Measurements from ENCODE around the gene CNTNAP4.
A peak's percentile ranks its signal among the peaks of the same experiment; 100 is the strongest.

The CNTNAP4 gene

DNA sequence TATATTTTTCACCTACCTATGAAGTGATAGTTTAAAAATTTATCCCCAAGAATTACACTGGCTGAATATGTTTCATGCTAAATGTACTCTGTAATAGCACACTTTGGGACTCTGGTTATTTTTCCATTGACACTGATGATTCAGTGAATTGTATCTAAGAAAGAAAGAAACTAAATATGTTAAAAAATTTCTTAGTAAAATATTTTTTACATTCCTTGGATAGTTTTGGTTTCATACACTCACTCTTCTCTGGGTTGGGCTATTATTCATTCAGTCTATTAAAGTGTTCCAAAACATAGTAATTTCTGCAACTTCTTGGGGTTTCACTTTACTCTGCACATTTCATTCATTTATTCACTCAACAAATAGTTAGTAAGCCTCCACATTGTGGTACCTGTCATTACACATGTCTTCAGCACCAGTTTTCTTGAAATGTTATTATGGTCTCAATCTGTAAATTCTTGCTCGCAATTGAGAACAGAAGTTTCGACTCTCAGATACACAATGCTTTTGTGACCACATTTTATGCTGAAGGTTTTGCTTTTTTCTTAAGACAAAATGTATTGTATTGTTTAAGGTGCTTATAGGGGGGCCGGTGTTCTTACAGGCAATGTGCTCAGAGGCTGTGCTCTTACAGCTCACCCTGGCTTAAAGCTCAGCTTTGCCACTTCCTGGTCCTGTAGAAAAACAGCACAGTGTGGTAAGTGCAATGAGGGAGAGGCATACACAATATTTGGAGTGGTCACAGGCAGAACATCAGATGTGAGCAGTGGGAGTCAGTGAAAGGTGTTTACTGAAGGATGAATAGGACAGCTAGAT, 17.4 kb downstream of the CNTNAP4 start:
- intact Hi-C loops (cut with DNase I) = no loop called here
- no peak for DNase-seq

DNA sequence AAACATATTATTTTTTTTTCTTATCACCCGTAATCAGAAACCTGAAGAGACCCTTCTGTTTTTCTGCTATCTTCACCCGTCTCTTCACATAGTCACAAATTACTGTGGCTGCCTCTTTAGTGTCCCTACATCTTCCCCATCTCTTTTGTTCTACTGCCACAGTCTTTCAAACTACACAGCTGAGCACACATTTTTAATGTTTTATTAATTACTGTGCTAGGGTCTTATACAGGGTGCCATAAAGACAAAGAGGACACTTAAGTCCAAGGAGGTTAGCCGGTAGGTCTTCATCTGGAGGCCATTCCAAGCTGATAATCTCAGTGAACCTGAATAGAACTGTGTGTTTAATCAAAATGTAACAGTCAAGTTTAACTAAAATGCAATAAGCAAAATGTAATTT, 20.7 kb downstream of the CNTNAP4 start:
- intact Hi-C loops (cut with DNase I) = no loop called here
- no peak for DNase-seq

DNA sequence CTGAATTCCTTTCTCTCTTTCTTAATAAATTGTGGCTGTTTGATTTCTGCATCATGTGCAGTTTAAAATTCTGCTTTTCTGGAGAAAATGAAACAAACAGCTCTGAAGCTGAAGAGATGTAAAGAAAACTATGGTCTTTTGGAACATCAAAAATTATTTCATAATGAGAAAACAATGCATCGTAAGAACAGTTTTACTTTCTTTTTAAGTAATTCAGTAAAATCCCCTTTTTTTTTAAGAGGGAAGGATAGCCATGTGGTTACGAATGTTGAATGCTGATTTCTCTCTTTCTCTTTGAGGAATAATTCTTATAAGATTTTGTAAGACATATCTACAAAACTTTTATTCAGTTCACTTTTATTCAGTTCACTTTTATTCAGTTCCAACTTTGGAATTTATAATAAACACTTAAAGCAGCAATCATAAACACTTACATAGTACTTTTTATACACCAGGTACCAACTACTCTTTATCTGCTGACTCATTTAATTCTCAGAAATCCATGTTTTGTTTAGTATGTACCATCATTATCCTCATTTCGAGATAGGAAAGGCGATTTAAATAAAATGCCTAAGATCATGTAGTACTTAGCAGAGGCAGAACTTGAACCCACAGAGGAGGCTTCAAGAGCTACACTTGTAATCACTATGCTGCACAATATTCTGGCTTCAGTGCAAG, 26.6 kb downstream of the CNTNAP4 start:
- intact Hi-C loops (cut with DNase I) = no loop called here

DNA sequence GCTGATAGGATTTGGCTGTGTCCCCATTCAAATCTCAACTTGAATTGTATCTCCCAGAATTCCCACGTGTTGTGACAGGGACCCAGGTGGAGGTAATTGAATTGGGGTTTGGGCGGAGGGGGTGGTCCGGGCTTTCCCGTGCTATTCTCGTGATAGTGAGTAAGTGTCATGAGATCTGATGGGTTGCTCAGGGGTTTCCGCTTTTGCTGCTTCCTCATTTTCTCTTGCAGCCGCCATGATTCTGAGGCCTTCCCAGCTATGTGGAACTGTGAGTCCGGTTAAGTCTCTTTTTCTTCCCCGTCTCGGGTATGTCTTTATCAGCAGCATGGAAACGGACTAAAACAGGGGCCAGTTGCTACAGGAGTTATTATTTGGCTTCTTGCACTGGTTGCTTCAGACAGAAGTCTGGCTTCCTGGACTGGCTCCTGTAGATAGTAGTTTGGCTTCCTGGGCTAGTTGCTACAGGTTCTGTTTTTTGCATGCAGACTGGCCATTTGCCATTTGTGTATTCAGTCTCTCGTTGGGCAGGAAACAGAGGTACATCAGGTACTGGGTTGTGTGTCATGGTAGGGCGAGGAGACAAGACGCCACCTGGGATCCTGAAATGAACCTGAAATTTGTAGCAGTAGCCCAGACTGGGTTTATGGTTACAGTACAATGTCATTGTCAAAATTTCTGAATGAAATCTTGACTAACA, 32.6 kb downstream of the CNTNAP4 start:
- intact Hi-C loops (cut with DNase I) = no loop called here
- DNase-seq = no peak

More for the DNA sequence above, 26.6 kb downstream of the CNTNAP4 start:
- no peak for DNase-seq

DNA sequence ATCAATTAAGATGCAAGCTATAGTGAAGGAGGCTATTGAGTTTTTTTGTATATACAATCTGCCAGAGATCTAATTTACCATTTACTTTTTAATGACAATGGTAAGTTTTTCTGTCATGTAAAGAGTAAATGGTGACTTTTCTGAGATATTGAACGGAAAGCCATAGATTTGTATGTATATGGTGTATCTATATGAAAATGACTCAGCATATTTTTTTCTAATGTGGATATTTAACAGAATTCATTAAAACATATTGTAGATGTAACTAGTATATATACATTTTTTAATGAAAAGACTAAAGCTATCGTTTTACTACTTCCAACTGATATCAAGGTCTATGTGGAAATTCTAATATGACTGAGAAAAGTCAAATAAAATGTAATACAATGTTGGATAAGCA, 34.1 kb downstream of the CNTNAP4 start:
- intact Hi-C loops (cut with DNase I) = no loop called here
- no peak for DNase-seq

DNA sequence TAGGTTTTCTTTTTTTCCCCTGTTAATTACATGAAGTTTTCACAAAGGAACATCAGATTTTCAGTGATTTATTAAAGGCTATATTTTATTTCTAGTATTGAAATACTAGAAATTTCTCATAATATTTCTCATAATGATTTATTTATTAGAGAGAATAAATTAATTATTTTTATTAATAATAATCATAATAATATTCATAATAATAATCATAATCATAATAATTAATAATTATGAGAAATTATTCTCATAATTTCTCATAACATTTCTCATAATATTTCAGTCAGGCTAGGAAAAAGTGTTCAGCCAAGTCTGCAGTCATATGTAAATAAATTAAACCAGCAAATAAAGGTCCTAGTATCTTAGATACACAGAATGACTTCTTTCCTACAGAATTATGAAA, 41.4 kb downstream of the CNTNAP4 start:
- intact Hi-C loops (cut with DNase I) = no loop called here
- DNase-seq = no peak

DNA sequence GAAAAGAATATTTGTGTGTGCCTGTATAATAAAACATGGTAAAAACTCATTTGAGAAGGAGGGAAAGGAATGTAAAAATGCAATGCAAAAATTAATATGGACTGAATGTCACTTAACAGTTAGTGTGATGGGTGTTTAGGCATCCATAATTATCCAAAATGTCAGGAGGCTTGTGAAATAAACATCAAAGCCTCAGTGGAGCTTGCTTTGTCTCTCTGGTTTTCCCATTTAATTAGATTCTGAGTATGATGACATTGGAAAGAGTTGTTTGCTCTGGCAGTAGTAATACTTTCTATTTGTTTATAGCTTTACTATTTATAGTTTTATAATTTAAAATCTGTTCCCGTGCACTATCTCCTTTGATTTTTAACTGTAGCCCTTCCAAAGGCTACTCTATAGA, 51.9 kb downstream of the CNTNAP4 start:
- no peak for DNase-seq
- intact Hi-C loops (cut with DNase I) = no loop called here

DNA sequence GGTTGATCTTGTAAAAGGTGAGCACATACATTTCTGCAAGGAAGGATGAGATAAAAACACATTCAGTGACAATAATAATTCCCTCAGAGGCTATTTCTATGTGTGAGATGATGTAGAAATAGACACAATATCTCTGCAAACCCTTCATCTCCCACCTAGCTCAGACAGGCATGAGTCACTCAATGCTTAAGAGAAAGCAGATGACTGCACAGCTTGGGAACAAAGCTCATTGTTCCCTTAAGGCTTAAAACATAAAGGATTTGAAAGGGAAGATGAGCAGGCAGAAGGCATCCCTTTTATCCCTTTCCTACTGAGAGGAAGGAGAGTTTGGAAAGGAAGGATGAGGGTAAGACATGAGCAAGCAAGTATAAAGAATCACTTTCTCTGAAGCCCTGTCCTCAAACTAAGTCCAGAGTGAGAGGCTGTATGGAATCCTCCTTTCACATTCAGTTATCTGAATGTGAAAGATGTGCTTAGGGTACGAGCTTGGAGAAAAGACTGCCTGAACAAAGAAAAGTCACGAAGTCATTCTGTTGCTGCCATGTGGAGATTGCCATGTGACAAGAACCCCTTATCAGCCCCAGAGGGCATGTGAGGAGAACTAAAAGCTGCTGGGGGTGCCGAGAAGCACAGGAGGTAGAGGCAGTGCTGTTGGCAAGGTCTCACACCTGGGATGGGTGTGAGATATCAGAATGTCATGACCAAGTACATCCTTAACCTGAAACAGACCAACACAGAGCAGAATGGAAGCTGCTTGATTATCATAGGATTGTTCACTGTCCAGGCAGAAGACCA, 58.2 kb downstream of the CNTNAP4 start:
- intact Hi-C loops (cut with DNase I) = no loop called here
- peak in 12 of 42 donors; percentile 5 to 67 (median 22) for DNase-seq

DNA sequence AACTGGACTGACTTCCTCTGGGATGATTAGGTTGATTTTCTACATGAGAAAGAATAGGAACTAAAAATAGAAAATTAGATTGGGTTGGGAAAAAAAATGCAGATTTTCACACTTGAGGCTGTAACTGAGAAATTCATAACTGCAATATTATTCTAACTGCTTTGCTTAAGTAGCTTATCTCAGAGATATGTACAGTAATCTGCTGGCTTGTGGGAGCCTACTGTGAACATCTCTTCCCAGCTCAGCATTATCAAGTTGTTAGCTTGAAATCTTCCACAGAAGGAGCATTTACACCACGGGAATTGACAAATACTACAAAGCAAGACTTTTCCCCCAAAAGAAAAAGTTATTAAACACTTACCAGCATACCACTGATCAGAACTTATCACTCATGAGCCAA, 58.9 kb downstream of the CNTNAP4 start:
- DNase-seq = no peak
- intact Hi-C loops (cut with DNase I) = no loop called here

DNA sequence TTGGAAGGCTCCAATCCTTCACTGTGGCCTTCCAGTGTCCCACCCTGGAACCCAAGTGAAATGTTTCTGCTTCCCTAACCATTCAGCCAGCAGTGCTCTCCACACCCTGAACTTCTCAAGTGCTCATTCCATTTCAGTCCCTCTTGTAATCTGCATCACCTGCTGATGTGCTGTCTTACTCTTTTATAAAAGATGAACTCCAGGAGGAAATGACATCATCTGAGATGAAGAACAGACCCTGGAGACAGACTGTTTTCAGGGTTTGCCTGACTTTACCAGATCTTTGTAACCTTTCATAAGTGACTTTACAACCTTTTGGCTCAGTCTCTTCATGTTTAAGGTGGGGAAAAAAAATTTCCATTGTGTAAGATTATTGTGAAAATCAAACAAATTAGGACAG, 61.3 kb downstream of the CNTNAP4 start:
- intact Hi-C loops (cut with DNase I) = no loop called here
- no peak for DNase-seq

DNA sequence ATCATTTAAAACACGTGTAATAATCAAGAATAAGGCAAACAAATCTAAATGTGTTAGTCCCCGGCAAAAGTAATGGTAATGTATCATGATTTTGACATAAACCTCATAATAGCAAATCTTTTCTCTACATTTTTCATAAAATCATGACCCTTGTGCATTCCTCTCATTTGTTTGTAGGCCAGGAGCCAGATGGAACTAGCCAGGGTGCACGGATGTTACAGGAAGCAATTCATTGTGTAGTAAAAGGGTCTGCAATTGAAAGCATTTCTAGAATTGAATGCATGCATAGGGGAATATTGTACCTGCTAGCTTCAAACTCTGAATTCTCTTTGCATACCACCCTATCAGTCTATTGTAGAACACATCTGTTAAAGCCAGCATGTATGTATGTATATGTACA, 66.6 kb downstream of the CNTNAP4 start:
- no peak for DNase-seq
- intact Hi-C loops (cut with DNase I) = no loop called here

DNA sequence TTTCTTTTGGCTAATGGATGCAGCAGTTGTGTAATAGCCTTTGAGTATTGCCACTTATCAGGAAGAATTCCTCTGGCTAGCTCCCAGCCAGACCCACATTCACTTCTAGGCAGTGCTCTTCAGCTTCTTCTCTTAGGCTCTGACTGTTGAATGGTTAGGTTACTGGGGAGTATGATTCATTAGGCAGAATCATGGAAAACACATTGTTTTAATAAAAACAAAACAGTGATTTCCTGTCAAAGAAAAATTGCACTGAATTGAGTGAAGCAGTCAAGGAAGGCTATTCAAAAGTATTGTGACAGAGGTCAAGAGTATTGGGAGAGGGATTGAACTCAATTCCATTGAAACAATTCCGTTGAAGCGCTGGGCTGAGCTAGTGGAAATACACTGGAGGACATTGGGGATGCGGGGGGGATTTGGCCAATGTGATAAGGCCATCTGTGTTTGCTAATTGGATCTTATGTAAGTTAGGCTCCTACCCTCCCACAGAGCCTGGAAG, 68.0 kb downstream of the CNTNAP4 start:
- intact Hi-C loops (cut with DNase I) = no loop called here
- no peak for DNase-seq

DNA sequence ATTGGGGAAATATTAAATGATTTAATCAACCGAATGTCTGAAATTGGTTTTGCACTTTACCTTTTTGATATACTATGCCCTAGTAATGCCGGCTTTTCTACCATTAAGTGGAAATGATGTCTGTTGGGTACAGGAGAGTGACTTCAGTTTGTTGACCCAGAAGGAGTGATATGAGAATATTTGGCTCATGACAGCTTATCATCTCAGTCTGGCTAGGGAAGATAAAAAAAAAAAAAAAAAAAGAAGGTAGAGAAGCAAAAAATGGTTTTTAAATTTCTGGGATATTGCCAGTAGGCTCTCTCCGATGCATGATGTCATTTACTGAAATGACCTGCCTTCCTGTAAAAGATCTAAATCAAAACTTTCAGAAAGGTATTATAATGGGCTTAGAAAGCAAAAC, 69.0 kb downstream of the CNTNAP4 start:
- intact Hi-C loops (cut with DNase I) = no loop called here

DNA sequence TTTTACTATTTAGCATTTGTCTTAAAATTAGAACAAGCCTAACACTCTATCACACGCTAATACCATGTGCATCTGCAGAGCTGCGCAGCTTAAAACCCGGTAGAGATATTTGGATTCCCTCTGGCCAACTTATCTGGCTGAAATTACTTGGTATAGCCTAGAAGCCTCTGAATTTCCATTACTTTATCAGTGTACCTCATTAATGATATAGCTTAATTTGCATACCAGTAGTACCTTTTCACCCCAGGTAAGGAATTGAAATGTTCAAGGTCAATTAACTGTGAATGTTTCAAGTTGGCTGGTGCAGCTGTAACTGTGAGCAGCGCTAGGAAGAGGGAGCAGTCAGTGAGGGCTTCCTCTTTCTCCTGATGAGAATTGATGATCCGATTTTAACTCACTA, 74.2 kb downstream of the CNTNAP4 start:
- intact Hi-C loops (cut with DNase I) = no loop called here
- DNase-seq = no peak

More for the DNA sequence above, 69.0 kb downstream of the CNTNAP4 start:
- DNase-seq = no peak

DNA sequence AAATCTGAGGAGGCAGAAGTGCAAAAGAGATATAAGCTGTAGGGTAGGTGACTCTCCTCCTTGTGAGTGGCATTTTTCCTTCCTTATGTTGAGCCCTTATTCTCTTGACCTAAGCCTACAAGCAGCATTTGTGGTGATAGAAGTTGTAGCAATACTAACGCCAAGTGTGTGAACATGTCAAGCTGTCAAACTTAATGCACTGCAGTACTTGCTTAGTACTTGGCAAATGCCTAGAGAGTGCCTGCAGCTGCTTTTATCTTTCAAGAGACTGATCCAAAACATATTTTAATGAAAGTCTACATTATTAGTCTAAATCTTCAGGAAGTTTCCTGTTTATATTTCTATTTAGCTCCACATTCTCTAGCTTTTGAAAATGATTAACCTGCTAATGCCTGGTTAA, 83.2 kb downstream of the CNTNAP4 start:
- intact Hi-C loops (cut with DNase I) = no loop called here
- no peak for DNase-seq

DNA sequence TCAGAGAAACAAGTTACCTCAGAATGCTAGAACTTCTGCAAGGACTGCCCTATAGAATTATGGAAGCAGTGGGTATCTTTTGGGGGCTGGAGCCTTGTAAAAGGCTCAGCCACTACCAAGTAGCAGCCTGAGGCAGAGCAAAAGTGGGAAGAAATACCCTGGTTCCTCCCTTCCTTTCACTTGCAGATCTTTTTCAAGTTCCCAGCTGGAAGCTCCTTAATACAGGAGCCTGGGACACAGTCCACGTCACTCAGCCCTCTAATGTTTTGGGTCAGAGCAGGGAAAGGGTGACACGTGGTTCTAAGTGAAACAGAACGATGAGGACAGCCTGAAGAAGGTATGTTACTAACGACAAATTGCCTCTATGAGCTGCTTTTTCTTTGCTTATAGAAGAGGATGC, 93.1 kb downstream of the CNTNAP4 start:
- no peak for DNase-seq
- intact Hi-C loops (cut with DNase I) = no loop called here

DNA sequence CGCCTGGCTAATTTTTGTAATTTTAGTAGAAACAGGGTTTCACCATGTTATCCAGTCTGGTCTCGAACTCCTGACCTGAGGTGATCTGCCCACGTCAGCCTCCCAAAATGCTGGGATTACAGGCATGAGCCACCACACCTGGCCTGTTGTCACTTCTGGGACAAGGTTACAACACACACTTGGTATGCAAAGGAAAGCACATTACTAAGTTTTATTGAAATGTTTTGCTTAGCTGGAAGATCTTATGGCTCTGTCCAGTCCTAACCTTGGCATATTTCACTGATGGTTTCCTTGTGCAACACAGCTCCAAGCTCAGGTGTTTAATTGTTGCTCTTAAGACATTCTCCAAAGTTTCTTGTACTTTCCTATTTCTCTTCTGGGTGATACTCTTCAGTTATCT, 94.2 kb downstream of the CNTNAP4 start:
- intact Hi-C loops (cut with DNase I) = no loop called here
- DNase-seq = no peak

DNA sequence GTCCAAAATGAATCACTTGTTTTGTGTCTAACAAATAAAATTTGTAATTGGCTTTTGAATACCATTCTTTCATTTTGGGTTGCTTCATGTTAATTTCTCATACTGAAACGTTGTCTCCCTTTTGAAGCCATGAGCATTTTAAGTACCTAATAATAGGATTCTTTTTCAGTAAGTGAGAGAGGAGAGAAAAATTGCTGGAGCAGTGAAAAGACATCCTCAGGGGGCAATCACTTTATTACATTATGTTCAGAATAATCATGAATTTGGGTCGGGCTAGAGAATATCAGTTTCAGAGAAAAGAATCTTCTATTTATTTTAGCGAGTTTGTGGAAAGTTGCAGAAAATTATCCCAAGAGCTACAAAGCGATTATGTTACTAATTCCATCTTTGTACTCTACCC, 96.8 kb downstream of the CNTNAP4 start:
- no peak for DNase-seq
- intact Hi-C loops (cut with DNase I) = no loop called here

DNA sequence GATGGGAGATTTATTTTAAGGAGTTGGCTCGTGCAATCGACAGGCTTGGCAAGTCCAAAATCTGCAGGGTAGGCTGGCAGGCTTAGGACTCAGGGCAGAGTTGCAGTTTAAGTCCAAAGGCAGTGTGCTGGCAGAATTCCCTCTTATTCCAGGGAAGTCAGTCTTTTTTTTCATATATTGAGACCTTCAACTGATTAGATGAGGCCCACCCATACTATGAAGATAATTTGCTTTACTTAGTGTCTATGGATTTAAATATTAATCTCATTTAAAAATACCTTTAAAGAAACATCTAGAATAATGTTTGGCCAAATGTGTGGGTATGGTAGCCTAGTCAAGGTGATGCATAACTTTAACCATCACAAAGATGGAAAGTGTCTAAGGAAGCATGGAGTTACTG, 99.8 kb downstream of the CNTNAP4 start:
- no peak for DNase-seq
- intact Hi-C loops (cut with DNase I) = no loop called here

All from head of caudate nucleus (tissue), 42 donors.